Jurkat, Clone E6-1 (cell line): ENCODE measurements around the gene STAB1.

ENCODE experiments used
- DNase-seq: peaks from one replicate; pipeline ENCODE4 v3.0.0-alpha.2; 2011; ENCODE audit warnings: low read depth, low spot score
- H3K4me3 ChIP-seq: 2 replicates; pipeline ENCODE4 v1.5.1; 2011; ENCODE audit warnings: mild to moderate bottlenecking, low read length, control low read depth, moderate library complexity

Gene STAB1

GRCh38 chr3:52456169-52456799 lies 38.9 kb upstream of the STAB1 start:
- peak; percentile 19 for DNase-seq
- peak overlapping the region; percentile 73 for H3K4me3 ChIP-seq

DNA sequence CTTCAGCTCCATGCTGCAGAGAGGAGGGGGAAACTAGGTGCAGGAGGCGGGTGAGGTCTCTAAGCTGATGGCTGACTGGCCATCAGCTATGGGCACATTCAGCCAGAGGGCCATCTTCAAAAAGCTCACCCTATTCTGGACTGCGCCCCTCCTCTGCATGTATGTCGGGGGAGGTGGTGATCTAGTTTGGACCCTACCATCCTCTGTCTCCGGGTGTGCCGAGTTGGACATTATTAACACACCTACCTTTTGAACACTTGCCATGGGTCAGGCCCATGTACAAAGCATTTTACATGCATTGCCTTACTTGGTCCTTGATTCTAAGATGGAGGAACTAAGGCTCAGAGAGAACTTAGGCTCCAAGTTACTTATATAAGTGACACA lies 38.3 kb upstream of the STAB1 start:
- H3K4me3 ChIP-seq = peak overlapping the region; percentile 73
- no peak for DNase-seq

GRCh38 chr3:52458031-52458760 lies 36.9 kb upstream of the STAB1 start:
- no peak for DNase-seq
- H3K4me3 ChIP-seq = no peak overlapping the region

DNA sequence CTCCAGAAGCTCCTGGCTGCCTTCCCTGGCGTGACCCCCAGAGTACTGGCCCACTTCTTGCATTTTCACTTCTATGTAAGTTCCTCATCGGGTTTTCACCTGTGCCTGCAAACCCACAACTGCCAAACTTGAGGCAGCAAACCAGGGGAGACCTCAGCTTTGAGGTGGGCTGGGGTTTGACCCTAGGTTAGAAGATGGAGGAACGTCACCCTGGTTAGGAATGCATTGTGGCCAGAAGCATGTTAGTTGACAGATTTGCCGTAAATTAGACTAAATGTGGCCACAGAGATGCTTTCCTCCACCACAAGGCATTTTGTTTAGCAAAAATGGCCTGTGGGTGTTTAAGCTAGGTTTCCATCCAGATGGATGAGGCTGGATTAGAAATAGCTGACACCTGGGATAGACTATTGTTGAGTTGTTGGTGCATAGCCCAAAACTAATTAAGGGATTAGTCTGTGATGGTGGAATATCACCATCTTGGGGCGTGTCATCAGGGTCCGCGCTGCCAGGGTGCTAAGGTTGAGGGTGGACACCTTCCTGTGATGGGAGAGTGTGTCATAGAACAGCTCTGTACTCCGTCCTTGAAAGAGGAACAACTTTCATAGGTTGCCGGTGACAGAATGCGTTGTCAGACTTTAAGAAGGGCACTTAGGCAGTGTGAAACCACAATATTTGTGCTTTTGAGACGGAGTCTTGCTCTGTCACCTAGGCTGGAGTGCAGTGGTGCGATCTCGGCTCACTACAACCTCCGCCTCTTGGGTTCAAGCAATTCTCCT lies 36.2 kb upstream of the STAB1 start:
- no peak for DNase-seq
- H3K4me3 ChIP-seq = no peak overlapping the region

DNA sequence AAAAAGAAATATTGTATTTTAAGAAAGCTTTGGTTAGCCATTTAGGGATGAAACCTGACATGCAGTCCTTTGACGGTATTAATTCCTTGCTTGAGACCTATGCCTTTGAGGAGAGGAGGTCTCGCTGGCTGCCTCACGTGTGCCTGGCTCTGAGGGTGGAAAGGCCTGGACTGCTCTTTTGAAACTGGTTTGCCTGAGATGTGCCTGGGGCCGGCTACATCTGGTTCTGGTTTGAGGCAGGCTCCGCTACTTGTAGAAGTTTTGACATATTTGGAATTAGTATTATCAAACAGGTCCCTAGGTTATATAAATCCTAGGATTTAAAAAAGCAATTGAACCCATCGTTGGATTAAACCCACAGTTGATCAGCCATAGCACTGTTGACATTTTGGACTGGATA lies 33.3 kb upstream of the STAB1 start:
- H3K4me3 ChIP-seq = no peak overlapping the region
- DNase-seq = no peak

GRCh38 chr3:52463416-52463815 lies 31.7 kb upstream of the STAB1 start:
- DNase-seq = no peak
- H3K4me3 ChIP-seq = no peak overlapping the region

DNA sequence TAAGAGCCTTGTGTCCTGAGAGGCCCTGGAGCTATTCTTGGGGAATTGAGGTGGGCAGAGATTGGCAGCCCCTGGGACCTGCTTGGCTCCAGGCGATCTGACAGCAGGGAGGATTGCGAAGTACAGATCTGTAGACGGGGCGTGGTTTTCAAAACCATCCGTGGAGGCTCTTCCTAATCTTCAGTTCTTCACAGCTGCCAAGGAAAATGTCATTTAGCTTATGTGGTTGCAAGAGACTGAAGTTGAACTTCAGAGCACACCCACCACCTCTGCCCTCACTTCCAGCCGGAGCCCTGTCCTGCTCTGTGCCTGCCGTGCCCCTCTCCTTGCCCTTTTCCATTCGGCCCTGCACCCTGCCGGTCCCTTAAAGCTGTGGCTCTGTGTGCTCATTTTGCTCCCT lies 26.8 kb upstream of the STAB1 start:
- DNase-seq = no peak

DNA sequence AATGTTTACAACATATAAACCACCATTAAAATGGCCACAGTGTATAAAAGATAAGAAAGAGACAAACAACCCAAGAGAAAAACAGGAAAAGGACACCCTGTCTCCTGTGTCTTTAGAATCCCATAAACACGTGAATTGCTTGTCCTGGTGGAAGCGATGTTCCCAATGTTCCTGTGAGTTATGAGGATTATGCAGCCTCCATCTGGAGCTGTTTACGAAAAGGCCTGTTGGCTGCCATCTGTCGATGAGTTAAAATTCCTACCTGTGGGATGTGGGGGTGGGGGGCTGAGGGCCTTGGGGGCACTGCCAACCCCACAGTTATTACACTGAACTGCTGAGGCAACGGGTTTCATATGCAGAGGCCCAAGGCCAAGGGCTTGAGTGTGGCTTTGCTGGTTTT lies 26.1 kb upstream of the STAB1 start:
- H3K4me3 ChIP-seq = no peak overlapping the region
- DNase-seq = no peak

More for the DNA sequence above, 26.8 kb upstream of the STAB1 start:
- no peak overlapping the region for H3K4me3 ChIP-seq

DNA sequence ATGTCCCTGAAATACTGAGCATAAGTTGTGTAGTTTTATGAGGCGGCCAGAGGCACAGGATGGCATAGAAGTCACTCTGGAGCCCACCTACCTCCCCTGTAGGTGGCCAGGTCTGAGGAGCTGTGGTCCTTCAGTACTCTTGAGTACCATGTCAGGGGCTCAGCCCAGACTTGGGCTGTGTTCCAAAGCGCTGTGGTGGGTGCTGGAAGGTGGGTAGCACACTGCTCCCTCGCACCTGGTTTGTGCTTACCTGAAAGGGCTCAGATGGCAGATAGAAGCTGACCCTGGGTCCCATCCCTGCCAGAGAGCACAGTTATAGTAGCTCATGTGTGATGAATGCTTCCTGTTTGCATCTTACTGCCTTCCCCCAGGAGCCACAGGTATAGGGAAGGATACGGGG lies 24.2 kb upstream of the STAB1 start:
- no peak overlapping the region for H3K4me3 ChIP-seq
- no peak for DNase-seq

DNA sequence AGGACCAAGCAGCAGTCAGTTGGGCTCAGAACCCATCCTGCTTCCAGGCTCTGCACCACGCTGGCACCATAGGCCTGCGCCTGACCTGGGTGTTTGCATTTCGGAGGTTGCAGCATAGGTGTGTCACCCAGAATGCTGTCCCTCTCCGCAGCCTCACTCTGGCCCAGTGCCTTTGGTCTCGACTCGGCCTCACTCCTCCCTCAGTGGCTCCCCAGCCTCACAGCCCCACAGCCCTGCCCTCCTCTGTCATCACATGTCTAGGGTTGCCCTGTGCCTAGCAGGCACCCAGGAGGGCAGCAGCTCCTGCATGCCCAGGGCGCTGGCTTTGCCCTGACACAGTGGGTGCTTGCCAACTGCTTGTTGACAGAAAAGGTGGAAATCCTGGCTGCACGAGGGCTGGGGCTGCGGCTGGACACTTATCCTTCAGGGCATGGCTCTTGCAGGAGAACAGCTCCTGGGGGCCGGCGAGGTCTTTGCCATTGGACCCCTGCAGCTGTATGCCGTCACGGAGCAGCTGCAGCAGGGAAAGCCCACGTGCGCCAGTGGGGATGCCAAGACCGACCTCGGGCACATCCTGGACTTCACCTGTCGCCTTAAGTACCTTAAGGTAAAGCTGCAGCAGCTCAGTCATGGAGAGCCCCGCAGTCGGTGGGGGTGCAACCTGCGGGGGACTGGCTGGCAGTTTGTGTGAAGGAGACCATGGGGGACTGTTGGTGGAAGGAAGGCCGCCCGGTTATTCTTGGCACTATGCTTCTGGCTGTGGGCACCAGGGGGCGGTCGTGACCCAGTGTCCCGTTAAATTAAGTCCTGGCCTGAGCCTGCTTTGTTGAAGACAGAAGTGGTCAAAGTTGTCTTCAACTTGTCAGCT lies 23.5 kb upstream of the STAB1 start:
- no peak for DNase-seq

GRCh38 chr3:52472239-52473000 lies 22.7 kb upstream of the STAB1 start:
- no peak overlapping the region for H3K4me3 ChIP-seq
- no peak for DNase-seq

More for the DNA sequence above, 23.5 kb upstream of the STAB1 start:
- no peak overlapping the region for H3K4me3 ChIP-seq

- H3K4me3 ChIP-seq = no peak overlapping the region
Measured at GRCh38 chr3:52473026-52473425, 22.1 kb upstream of the STAB1 start.

GRCh38 chr3:52477076-52477795 lies 17.9 kb upstream of the STAB1 start:
- no peak for DNase-seq
- no peak overlapping the region for H3K4me3 ChIP-seq

More at GRCh38 chr3:52473026-52473425, 22.1 kb upstream of the STAB1 start:
- DNase-seq = no peak

DNA sequence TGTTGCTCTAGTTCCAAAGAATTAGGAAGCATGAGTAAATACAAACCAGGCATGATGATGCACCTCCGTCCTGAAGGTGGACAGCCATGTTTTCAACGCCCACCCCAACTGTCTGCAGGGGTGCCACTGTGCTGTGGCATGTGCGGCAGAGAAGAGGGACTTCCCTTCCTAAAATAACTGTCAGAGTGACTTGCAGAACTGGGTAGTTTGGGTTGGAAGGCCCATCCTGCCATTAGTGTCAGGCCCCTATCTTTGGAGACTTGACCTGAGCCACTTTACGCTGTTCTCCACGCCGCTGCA lies 17.4 kb upstream of the STAB1 start:
- no peak overlapping the region for H3K4me3 ChIP-seq
- DNase-seq = no peak

DNA sequence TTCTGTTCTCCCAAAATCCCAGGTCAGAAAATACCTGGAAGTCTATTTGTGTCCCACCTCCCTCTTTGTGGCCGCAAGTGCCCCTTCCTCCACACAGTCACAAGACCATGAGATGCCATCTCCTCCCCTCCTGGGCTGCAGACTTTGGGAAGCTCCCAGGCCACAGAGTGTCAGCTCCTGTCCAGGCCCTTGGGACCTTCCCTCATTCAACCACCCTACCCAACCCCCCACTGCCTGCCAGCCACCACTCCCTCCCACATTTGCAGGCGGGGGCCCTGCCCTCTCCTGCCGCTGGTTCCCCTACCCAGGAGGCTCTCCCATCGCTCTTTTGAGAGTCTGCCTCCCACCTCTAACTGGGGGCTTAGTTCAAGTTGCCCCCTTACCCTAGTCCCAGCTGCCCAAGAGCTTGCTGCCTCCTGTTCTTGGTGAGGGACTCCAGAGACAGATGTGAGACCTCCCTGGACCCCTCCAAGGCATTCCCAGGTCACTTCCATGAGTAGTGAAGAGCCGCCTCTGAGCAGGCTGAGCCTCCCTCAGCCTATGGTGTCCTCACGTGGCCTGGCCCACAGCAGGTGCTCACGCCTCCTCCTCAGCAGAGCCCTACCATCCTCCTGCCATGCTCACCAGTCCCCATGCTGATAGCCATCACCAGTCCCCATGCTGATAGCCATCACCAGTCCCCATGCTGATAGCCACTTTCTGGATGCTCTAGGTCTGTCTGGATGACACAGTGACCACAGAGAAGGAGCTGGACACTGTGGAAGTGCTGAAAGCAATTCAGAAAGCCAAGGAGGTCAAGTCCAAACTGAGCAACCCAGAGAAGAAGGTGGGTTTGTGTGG lies 15.9 kb upstream of the STAB1 start:
- DNase-seq = no peak

GRCh38 chr3:52479877-52480575 lies 15.1 kb upstream of the STAB1 start:
- H3K4me3 ChIP-seq = no peak overlapping the region
- DNase-seq = no peak

More for the DNA sequence above, 15.9 kb upstream of the STAB1 start:
- no peak overlapping the region for H3K4me3 ChIP-seq
